Stimulated activated CD4-positive, alpha-beta T cell treated with anti-CD3 and anti-CD28 coated beads, Interleukin-12 subunit alpha, Interleukin-12 subunit beta, amount 100 ng/mL, for 48 hours (primary cell): ENCODE measurements around the gene SMTNL2.
"Not testable (repeated sequence)": the region's sequence is repeated elsewhere in the genome, so short reads cannot be mapped to it uniquely, and the experiment has no call there.

Experiments
- DNase-seq, 3 donors: peaks; one replicate each; pipeline ENCODE4 v3.0.0-alpha.2; 2020; ENCODE audit warnings: low read depth in 2 of 3, low spot score in 1 of 3

SMTNL2 gene

DNA sequence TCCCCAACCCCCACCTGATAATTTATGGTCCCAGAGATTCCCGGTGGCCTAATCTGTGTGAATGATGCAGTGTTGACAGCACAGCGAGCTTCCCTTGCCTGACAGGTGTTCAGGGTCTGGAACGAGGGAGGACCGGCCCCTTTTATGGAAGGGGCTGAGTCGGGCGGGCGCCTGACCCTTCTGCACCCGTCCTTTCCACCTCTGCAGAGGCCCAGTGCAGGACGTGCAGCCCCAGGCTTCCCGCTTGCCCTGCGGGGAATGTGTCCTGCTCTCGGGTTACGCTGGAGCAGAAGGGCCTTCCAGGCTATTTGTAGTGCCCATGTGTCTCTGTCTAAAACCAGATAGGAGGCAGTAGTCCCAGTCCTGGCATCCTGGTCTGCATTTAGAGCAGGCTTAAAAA lies 16.2 kb downstream of the SMTNL2 start:
- no peak for DNase-seq

DNA sequence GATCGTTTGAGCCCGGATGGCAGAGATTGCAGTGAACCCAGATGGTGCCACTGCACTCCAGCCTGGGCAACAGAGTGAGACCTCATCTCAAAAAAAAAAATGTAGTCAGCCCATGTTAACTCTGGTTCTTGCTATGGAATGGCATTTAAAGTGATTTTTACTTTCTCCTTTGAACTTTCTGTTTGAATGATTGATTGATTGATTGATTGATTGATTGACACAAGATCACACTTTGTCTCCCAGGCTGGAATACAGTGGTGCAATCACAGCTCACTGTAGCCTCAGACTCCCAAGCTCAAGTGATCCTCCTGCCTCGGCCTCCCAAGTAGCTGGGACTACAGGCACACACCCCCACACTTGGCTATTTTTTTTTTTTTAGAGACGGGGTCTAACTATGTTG lies 17.0 kb downstream of the SMTNL2 start:
- DNase-seq, result no peak

DNA sequence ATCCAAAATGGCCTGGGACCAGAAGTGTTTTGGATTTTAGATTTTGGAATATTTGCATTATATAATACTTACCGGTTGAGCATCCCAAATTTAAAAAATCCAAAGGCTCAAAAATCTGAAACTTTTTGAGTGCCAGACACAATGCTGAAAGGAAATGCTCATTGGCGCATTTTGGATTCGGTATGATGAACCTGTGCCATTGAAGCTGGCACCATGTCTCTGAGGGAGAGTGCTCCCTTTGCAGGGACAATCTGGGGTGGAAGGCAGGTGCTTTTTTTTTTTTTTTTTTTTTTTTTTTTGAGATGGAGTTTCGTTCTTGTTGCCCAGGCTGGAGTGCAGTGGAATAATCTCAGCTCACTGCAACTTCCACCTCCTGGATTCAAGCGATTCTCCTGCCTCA lies 17.7 kb downstream of the SMTNL2 start:
- DNase-seq, result no peak

DNA sequence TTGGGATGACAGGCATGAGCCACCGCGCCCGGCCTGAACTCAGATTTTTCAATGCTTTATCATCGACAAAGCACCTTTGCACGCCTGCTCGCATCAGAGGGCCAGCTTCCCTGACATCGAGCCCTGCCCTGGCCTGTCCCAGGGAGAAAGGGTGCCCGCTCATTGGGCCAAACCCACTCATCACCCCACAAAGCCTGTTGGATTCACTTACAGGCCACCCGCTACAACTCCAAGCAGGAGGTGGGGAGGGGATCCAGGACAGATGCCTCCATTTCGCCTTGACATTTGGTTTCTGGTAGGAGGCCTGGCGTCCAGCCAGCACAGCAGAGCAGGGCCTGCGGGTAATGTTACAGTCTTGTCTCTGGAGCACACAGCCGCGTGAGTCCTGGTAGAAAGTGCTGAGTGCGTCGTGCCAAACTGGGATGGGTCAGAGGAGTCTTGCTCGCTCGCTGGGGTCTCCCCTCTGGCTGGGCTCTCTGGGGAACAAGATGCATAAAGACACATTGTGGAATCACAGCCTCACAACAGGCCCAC lies 19.8 kb downstream of the SMTNL2 start:
- no peak for DNase-seq

DNA sequence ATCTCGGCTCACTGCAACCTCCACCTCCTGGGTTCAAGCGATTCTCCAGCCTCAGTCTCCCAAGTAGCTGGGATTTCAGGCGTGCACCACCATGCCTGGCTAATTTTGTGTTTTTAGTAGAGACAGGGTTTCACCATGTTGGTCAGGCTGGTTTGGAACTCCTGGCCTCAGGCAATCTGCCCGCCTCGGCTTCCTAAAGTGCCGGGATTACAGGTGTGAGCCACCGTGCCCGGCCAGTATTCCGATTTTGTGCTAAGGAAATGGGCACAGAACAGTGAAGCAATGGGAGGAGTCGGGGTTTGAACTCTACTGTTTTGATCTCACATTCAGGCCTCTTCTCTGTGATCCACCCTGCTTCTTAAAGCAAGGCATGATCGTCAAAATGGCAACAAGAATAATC lies 20.4 kb downstream of the SMTNL2 start:
- DNase-seq, result not testable (repeated sequence)

DNA sequence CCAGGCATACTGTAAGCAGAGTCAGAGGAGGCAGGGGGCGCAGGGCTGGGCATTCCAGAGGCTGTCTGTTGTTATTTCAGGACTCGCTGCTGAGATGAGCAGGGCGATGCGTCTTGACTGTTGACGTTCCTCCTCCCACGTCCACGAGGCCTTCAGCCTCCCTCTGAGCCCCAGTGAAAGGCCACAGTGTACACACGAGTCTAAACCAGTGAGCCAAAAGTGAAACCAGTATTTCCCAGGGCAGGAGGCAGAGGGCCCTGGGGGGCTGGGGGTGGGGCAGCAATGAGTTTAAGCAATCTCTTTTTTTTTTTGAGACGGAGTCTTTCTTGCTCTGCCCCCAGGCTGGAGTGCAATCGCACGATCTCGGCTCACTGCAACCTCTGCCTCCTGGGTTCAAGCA lies 21.5 kb downstream of the SMTNL2 start:
- no peak for DNase-seq

DNA sequence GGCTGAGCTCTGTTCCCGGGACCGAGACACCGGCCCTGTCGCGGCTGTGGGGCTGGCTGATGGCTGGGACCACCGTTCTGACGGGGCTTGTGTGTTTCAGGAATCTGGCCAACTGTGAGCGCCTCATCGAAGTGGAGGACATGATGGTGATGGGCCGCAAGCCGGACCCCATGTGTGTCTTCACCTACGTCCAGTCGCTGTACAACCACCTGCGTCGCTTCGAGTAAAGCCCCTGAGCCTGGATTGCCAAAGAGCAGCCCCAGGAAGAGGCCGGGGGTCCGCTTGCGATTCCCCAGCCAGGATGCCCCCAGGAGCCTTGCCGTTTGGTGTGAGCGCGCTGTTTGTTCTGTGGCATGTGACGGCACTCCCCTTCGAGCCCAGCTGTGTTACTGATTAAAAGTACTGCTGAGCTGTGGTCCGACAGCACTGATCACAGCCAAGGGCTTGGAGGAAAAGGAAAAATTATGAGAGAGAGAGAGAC lies 23.0 kb downstream of the SMTNL2 start:
- DNase-seq, result no peak

DNA sequence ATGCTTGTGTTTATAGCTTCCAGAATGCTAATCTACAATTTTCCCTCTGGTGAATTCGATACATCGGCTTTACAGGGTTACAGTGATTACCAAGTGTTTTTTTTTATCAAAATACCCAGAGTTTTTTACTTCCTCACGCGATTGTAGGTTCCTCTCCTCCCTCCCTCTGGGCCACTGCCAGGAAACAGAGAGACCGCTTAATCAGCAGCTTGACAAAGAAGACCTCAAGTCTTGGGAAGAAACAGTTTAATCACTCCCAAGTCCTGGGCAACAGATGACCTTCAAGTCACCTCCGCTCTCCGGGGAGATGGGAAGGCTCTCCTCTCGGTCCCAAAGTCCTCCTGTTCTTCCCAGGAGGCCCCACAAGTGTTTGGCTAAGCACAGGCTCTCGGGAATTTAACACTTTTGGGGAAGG lies 23.5 kb downstream of the SMTNL2 start:
- no peak for DNase-seq

DNA sequence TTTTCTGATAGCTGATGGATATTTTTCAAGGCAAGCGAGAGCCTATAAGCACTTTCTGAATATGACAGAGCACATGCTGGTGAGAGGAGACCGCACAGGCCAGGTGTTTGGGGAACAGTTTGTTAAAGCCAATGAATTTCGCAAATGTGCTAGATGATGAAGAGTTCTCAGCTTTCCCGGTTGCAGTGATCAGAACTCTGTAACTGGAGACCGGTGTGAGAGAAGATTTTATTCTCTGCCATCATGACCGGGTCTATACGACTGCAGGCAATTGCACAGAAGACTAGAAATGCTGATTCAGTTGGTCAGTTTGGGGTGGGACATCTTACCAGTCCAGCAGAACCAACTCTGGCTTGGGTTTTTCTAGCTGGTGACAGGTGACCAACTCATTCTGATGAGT lies 25.4 kb downstream of the SMTNL2 start:
- DNase-seq, result no peak

DNA sequence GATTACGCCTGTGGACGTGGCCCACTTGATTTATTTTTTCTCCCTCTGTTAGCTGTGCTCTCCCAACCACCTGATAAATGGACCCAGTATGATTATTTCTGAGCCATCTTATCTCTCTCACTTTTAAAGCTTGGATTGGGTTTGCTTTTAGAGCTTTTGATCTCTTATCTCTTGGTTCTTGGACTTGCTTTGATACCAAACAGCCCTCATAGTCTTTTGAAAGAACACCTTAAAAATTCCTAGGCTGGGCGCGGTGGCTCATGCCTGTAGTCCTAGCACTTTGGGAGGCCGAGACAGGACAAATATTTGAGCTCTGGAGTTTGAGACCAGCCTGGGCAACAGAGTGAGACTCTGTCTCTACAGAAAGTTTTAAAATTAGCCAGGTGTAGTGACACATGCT lies 25.8 kb downstream of the SMTNL2 start:
- no peak for DNase-seq

DNA sequence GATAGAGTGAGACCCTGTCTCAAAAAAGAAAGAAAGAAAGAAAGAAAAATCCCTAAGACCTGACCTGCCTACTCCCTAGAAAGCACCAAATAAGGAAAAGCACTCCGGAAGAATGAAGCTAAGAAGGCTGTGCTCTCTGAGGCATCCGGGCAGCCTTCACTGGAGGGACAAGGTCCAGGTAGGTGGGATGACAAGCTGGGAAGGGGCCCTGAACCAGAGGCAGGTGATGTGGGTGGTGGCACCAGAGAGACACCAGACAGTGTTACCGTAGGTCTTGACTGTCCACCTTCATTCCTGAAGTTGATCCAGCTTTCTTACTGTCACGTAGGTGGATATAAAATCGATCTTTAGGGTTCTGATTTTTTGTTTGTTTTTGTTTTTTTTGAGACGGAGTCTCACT lies 26.3 kb downstream of the SMTNL2 start:
- DNase-seq, result no peak

DNA sequence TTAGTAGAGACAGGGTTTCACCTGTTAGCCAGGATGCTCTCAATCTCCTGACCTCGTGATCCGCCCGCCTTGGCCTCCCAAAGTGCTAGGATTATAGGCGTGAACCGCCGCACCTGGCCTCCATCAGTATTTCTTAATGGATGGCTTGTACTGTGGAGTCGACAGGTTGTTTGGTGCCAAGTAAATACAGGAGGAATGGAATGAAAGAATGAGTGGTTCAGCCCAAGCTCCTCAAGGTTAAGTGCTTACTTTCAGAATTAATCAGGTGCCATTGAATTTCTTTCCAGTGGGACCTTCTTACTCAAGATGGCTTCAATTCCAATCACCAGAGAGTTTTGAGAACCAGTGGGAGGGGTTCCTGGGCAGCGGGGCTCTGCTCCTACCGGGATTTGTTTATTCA lies 32.1 kb downstream of the SMTNL2 start:
- no peak for DNase-seq

DNA sequence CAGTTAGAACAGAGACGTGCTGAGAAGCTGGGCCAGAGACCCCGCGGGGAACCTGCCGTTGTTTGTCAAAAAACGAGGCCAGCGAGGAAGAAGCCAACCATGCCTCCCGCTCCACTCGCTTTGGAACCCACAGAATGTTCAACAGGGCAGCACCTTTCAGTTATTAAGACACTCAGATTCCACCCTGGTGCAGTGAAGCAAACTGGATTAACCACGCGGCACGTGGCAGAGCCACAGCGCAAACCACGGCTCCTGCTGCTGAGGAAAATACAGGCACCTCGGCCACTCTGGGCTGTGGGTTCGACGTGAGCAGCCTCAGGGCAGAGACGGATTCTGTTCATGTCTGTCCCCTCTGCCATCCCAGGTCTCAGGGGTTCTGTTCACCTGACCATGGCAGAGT lies 32.8 kb downstream of the SMTNL2 start:
- no peak for DNase-seq

DNA sequence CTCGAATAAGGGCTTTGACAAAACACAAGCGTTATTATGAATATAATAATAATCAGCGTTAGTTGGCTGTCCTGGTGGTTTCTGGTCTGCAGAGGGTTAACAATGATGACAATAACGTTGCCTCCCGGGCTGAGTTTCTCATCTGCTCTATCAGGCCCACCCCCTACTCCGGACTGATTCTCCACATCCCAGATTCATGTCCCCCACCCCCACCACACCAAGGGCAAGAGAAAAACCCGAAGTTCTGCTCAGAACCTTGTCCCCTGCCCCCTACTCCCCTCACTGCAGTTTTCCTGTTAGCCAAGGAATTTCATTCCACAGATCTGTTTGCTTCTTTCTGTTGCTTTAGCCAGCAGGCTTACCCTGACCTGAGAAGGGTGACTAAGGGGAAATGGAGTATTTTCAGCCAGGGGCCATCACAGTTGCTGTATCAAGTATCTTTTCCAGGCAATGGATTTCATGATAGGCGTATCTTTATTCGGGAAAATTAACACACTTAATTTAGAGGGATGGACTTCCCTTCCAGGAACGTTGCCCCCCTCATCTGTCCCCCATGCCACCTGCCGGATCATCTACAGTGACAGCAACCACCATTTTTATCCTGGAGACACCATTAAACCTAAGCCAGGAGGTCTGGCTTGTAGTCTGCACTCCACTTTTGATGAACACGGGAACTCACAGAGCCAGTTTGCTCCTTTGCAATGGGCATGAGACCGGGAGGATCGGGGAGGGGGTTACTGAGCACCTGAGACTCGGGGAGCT lies 33.4 kb downstream of the SMTNL2 start:
- DNase-seq, result no peak

DNA sequence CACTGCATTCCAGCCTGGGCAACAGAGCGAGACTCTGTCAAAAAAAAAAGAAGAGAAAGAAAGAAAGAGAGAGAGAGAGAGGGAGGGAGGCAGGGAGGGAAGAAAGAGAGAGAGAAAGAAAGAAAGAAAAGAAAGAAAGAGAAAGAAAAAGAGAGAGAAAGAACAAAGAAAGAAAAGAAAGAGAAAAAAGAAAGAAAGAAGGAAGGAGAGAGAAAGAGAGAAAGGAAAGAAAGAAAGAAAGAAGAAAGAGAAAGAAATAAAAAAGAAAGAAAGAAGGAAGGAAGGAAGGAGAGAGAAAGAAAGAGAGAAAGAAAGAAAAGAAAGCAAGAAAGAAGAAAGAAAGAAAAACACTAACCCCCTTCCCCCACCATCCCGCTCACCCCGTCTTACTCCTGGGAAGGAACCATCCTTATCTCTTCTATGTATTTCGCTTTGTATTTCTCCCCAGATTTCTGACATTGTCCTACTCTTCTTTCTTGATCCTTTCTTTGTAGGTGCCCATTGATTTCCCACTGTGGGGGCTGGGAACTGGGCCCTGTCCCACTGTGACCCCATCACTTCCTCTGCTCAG lies 36.3 kb downstream of the SMTNL2 start:
- DNase-seq, result no peak

DNA sequence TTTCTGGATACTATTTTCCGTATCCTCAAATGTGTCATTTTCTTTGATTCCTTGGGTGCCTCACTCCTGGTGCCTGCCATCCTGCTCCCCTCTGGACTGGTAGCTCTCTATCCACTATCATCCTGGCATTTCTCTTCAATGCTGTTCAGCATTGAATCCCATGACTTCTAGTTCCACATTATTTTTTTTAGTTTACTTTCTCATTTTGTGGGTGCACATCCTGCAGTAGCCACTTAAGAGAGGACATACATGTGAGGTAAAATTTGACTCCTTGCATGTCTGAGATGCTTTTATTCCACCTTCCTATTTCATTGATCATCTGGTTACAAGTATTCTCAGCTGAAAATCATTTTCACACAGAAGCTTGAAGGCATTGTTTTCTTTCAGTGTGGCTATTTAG lies 38.0 kb downstream of the SMTNL2 start:
- no peak for DNase-seq

DNA sequence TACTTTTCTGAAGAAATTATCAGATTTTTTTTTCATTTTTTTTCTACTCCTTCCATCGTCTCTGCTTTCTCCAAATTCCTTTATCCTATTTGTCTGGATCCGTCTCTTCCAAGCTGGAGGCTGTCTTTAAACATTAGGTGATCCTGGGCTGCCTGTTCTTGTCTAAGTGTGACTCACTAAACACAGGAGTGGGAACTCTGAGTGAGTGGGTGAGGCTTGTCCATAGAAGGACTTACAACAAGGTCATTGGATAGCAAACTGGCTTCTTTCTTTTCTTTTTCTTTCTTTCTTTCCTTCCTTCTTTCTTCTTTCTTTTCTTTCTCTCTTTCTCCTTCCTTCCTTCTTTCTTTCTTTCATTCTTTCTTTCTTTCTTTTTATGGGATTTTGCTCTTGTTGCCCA lies 38.9 kb downstream of the SMTNL2 start:
- no peak for DNase-seq

DNA sequence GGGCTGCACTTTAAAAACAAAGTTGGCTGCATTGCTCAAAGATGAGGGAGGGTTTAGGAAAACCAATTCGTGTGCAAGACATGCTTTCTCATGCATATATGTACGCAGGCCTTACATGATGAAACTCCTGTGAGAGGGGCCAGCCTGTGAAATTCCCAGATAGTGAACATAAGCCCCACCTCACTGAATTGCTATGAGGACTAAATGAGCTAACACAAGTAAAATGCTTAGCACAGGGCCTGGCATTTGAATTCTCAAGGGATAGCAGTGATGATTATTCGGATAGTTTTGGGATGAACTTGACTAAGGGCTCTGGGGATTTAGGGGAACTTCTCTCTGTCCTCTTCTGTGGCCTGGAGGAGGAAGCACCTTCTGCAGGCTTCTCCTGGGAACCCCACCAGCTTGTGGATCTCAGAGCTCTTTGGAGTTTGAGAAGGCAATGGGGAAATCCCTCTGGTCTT lies 40.2 kb downstream of the SMTNL2 start:
- DNase-seq, result not testable (repeated sequence)

DNA sequence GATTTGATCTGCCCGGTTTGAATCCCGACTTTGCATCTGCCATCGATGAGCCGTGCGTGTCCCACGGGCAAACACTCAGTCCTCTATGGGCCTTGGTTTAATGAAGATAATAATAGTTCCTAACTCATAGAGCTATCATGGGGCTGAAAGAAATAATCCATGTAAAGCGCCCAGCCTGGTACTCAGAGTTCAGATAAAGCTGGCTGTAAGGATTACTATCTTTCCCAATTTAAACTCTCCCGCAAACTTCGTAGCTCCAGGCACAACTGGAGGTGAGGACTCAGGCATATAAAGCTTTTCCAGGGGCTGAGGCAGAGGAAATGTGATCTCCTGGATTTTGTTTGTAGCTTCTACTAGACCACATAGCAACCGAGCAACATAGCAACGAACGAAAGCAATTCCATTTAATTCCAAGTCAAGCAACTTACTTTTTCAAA lies 40.9 kb downstream of the SMTNL2 start:
- DNase-seq, result no peak

DNA sequence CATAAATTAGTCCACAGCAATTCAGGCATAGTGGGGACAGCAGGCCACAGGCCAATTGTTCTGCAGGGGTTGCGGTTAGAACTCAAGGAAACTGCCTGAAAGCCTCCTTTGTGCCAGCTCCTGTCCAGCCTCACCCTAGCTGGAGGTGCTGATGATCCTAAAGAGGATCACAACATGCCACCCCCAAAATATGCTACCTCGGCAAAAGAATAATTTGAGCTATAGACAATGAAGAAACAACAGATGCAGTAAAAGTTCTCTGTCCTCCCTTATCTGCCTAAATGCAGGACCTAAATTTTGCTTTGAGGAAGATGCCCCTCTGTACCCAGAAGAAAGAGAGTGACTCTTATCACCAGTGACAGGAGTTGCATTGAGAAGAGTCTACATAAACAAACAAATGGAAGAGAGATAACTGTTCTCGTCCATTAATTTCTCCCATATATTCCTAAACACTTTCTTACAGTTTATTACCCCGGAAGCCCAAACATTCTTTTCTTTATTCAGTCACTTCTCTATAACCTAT lies 42.5 kb downstream of the SMTNL2 start:
- DNase-seq, result no peak

DNA sequence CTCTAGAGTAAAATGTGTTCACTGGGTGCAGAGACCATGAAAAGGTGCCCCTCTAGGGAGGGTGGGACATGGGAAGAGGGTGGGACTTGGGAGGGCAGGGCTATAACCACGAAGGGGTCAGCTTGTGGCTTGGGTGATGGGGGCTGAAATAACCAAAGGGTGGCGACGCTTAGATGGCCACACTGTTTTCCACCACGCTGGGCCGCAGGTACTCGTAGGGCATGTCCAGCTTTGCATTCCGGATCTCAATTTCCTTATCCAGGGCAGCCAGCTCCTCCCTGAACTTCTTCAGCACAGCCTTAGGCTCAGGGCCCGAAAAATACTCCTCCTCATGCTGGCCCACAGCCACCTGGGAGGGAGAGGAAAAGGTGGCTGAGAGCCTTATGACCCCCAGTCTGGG lies 47.1 kb downstream of the SMTNL2 start:
- DNase-seq, result no peak

DNA sequence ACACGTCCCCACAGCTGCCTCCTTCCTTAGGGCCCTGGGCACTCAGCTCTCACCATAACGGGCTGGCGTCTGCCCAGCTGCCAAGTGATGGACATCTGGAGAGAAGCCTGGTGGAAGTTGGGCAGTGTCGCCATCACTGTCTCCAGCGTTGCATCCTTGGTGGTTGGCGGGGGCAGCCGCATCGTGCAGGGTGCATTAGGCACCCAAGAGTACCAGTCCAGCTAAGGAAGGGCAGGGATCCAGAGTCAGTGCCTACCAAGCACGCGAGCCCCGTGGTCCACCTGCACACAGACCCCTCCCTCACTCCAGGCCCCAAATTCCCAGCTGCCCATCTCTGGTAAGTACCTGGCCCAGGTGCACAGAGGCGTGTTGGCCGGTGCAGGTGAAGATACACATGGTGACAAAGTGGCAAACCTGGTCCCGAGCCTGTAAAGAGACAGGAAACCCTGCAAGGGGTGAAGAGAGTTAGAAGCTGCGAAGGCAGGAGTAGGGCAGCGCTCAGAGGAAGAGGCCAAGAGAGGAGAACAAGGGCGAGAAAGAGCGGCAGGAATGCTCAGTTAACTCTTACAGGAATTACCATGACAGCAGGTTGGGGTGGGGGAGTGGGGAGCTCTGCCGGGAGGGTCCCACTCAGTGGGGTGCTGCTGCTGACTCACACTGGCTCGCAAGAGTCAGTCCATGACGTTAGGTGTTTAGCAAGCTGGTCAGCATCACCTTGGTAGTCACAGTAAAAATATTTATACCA lies 47.7 kb downstream of the SMTNL2 start:
- no peak for DNase-seq
